ENCODE measurements around the gene RNF182.

GRCh38 chr6:14012313-14013030 is 87.7 kb downstream of the RNF182 start:
- no peak for TF ChIP-seq CTCF (IDR thresholded peaks at IDR 0.05; ENCODE audit: low read depth, low read length, poor library complexity, severe bottlenecking)
- no peak for TF ChIP-seq EZH2phosphoT487 (IDR thresholded peaks at IDR 0.05; ENCODE audit: borderline replicate concordance, low read length)

All from DOHH2 (cell line).